Measurements from ENCODE around the gene DHX40. TPM values are rescaled to one million over a fixed set of nuclear protein-coding genes. Genes with fewer than 3 reads are reported as not detected.

DHX40 gene
- total and polyA plus RNA-seq, 2 of the 13 experiments (the other 11 are each of a cell fraction or from before 2014, with no cell fraction given): 22.2 to 37.0 TPM

- BruUV-seq (replicated peaks): no TSS peak
- H3K36me3 ChIP-seq (replicated peaks in 1 of 2; ENCODE audit: control insufficient read depth in 1 of 2, insufficient read depth in 2 of 2, low read length in 2 of 2): peaks cover 16 to 47% of the 10 kb centered on the region in 2 experiments
- in situ Hi-C loops (cut with HindIII; ENCODE audit: extremely low pct_ligation_motif_present, low pct_unique_long_range_greater_than_20kb) (no loop called here), intact Hi-C loops (cut with micrococcal nuclease; ENCODE audit: unreplicated experiment) (no loop called here)
- DNase-seq (ENCODE audit: low spot score): no peak
- H3K4me2 ChIP-seq (ENCODE audit: low read depth, low read length): no peak overlapping the region
- H3K79me2 ChIP-seq (ENCODE audit: insufficient read depth, low read length): peaks cover 87% of the 10 kb centered on the region
- H4K20me1 ChIP-seq (ENCODE audit: insufficient read depth, low read length): peaks cover 71% of the 10 kb centered on the region
- no peak overlapping the region for H3K9ac ChIP-seq (ENCODE audit: insufficient read depth, low read depth, low read length)
- ChIA-PET CTCF (ENCODE audit: low intra/inter-chr PET ratio, low total read pairs) (no interaction called here), POLR2A (interaction anchor here (0.5 kb wide), 1 partner anchor 122 kb away, joined by 3 read pairs; no protein-coding TSS in a partner anchor)
- H3K9me3 ChIP-seq (ENCODE audit: low read length): no peaks in the 10 kb centered on the region
- H2AFZ ChIP-seq (ENCODE audit: low read length): no peak overlapping the region
- FAIRE-seq: no peak
- TF ChIP-seq JUNB (CRISPR knock-in tag; IDR thresholded peaks at IDR 0.05; ENCODE audit: borderline replicate concordance): no peak
- no peak for TF ChIP-seq HINFP (CRISPR knock-in tag; IDR thresholded peaks at IDR 0.05; ENCODE audit: low read depth)
- no peak for TF ChIP-seq PHF21A (CRISPR knock-in tag; IDR thresholded peaks at IDR 0.05)
- no peak for TF ChIP-seq KLF12 (CRISPR knock-in tag; IDR thresholded peaks at IDR 0.05; ENCODE audit: borderline replicate concordance)
- TF ChIP-seq PTBP1 (IDR thresholded peaks at IDR 0.05; ENCODE audit: low read depth, low read length, poor library complexity, severe bottlenecking): no peak
- no peak for TF ChIP-seq ZNF24 (IDR thresholded peaks at IDR 0.05)
- TF ChIP-seq CBFB (CRISPR knock-in tag; IDR thresholded peaks at IDR 0.05): no peak
- no peak for TF ChIP-seq ZNF235 (CRISPR knock-in tag; IDR thresholded peaks at IDR 0.05; ENCODE audit: borderline replicate concordance)
- TF ChIP-seq IRX3 (CRISPR knock-in tag; IDR thresholded peaks at IDR 0.05; ENCODE audit: borderline replicate concordance, low read depth): no peak
- TF ChIP-seq ZXDC (CRISPR knock-in tag; IDR thresholded peaks at IDR 0.05): no peak
- no peak for TF ChIP-seq ZBTB14 (CRISPR knock-in tag; IDR thresholded peaks at IDR 0.05)
- no peak for TF ChIP-seq NPAS2 (CRISPR knock-in tag; IDR thresholded peaks at IDR 0.05; ENCODE audit: borderline replicate concordance)
- no peak for TF ChIP-seq TBL1XR1 (IDR thresholded peaks at IDR 0.05; ENCODE audit: borderline replicate concordance, low read length, partially characterized antibody)
- no peak for TF ChIP-seq ZNF749 (CRISPR knock-in tag; IDR thresholded peaks at IDR 0.05; ENCODE audit: borderline replicate concordance)
- peaks cover 22% of the 10 kb centered on the region for H3K4me1 ChIP-seq (ENCODE audit: insufficient read depth, low read length)
- no peak overlapping the region for H3K27ac ChIP-seq (ENCODE audit: extremely low read length, insufficient read depth, low read length)
- H3K27me3 ChIP-seq (ENCODE audit: control insufficient read depth in 1 of 2, insufficient read depth in 2 of 2, low read length in 2 of 2): no peaks in the 10 kb centered on the region
- WGBS (ENCODE audit: low lambda C conversion rate): 98% methylated on average over 1 of the region's 1 CpG
- ATAC-seq: no peak
- H3K4me3 ChIP-seq (replicated peaks in 1 of 3; ENCODE audit: insufficient read depth in 1 of 3, low read depth in 2 of 3, low read length in 3 of 3): no peak overlapping the region
Measured at GRCh38 chr17:59642565-59642964, 77.2 kb downstream of the DHX40 start.

Data from HepG2 (cell line).